ENCODE measurements around the gene OLR1.

Gene OLR1

DNA sequence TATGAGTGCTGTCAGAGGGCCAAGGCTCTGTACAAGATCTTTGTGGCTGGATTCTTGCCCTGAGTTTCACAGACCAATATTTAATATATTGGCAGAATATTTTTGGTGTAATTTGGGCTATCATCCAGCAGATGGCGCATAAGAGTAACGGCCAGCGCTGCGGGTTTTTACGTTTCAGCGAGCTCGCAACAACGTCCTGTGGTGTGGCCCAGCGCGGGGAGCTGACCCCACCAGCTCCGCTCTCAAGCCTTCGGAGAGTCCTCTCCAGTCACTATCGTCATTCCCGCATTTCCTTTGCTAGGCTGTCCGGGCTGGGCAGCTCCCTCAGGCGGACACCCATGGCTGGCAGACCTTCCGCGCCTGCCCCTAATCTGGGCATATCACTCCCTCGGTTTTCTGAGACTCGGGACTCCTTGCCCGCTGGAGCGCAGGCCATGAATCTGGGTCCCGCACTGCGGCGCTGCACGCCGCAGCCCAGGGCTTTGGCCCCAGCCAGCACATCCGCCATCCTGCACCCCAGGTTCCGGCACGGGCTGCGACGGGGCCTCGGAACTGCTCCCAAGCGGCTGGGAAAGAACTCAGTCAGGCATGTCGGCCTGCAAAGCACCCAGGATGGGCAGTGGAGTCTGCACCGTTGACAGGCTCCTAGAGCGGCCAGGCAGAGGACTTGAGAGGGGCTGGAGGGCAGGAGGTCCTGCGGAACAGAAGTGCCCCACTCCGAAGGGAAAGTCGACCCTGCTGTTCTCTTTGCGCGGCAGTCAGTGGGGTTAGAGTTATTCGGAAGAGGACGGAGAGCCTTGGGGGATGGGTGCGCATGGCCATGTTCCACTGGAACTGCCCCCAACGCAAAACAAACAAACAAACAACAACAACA, 18.4 kb downstream of the OLR1 start:
- peak; percentile 18 for DNase-seq (ENCODE audit: low read depth)

DNA sequence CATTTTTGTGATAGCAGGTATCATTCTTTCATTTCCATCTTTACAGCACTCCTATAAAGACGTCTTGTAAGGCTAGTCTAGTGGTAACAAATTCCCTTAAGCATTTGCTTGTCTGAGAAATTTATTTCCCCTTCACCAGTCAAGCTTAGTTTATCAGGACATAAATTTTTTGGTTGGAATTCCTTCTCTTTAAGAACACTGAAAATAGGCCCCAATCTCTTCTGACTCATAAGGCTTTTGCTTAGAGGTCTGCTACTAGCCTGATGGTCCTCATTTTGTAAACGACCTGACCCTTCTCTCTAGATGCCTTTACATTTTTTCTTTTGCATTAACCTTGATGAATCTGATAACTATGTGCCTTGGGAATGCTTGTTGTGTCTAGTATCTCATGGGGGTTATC, 20.3 kb downstream of the OLR1 start:
- DNase-seq (ENCODE audit: low read depth) = no peak

DNA sequence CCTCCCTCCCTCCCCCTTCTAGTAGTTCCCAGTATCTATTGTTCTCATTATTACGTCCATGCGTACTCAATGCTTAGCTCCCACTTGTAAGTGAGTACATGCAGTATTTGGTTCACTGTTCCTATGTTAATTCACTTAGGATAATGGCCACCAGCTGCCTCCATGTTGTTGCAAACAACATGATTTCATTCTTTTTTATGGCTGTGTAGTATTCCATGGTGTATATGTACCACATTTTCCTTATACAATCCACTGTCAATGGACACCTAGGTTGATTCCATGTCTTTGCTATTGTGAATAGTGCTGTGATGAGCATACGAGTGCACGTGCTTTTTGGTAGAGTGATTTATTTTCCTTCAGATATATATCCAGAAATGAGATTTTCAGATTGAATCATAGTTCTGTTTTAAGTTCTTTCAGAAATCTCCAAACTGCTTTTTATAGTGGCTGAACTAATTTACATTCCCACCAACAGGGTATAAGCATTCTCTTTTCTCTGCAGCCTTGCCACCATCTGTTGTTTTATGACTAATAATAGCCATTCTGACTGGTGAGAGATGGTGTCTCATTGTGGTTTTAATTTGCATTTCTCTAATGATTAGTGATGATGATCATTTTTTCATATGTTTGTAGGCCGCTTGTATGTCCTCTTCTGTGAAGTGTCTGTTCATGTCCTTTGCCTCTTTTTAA, 24.1 kb downstream of the OLR1 start:
- DNase-seq (ENCODE audit: low read depth) = no peak

DNA sequence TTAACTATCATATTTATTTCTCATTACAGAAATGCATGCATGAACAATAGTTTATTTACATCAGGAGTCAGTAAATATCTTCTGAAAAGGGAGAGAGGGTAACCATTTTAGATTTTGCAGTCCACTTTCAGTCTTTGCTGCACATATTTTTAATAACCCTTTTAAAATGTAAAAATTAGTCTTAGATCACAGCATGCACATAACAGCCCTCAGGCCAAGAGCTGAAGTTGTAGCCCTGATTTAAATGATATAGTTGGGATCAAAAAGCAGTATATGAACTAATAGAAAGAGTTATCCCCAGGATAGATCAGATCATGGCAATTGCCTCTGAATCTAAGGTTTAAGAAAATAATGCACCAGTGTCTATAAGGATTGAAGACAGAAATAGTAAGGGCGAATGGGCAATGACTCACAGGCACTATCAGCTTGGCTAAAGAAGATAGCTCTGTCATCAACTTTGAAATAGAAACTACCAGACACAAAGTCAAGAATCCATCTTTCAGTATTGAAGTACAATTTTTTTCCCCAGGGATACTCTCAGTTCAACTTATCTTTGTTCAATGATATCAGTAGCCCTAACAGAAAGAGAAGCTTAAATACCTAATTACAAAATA, 28.8 kb downstream of the OLR1 start:
- DNase-seq (ENCODE audit: low read depth) = no peak

DNA sequence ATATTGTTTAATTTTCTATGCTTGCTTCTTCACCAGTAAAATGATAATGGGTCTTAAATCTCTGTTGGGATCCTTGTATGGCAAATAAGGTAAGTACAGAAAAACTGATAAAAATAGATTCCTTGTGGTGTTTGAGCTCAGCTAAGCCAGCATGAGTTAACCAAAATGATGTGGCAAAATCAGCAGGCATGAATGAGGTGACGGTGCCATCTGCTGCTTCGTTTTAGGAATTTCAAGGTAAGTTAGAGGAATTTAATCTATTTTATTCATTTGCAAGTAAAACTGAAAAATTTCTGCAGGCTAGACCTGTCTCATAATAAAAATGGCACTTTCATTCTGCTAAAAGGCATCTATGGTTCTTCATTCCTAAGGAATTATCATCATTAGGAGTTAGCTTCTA, 31.9 kb downstream of the OLR1 start:
- DNase-seq (ENCODE audit: low read depth) = peak; percentile 1

DNA sequence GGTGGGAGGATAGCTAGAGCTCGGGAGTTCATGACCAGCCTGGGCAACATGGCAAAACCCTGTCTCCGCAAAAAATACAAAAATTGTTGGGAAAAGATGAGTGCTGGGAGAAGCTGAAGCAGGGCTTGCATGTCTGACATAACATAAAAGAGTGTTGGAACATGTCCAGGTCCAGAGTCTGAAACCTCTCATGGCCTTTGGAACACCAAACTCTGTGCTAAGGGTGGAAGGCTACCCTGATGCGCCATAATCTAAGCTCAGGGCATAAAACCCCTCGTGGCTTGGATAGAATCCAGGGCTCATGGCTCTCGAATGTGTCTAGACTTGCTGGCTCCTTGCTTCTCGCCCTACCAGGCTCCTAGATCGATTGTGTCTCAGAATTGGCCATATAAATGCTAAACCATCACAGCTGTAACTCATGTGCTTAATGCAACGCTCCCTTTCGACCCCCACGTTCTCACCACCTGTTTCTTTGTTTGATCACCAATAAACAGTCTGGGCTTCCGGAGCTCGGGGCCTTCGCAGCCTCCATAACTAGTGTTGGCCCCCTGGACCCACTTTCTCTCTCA, 35.2 kb downstream of the OLR1 start:
- DNase-seq (ENCODE audit: low read depth) = no peak

DNA sequence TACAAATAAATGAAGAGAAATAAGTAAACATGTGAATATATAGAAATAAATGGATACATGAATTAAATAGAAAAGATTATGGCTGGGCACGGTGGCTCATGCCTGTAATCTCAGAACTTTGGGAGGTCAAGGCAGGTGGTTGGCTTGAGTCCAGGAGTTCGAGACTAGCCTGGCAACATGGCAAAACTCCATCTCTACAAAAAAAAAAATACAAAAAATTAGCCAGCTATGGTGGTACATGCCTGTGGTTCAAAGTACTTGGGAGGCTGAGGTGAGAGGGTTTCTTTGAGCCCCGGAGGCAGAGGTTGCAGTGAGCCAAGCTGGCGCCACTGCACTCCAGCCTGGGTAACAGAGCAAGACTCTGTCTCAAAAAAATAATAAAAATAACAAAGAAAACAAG, 36.8 kb downstream of the OLR1 start:
- DNase-seq (ENCODE audit: low read depth) = no peak

DNA sequence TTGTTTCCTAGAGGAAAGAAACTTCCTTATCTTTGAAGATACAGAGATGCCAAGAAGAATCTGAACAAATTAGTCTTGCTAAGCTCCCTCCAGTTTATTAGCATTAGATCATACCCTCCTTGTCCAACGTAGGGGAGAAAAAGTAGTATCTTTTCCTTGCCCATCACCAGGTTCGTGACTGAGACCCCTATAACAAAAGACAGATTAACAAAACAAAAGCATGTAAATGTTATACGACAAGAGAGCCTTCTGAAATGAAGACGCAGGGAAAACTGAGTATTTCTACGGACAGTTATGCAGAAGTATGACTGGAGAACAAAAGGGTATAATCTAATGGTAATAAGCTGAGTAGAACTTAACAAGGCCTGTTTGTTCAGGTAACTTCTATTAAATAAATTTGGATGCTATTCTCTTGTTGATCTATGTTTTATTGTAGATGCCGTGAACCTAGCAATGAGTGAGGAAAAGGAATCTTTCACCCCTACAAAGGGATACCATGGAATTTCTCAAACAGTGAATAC, 39.0 kb downstream of the OLR1 start:
- DNase-seq (ENCODE audit: low read depth) = no peak

DNA sequence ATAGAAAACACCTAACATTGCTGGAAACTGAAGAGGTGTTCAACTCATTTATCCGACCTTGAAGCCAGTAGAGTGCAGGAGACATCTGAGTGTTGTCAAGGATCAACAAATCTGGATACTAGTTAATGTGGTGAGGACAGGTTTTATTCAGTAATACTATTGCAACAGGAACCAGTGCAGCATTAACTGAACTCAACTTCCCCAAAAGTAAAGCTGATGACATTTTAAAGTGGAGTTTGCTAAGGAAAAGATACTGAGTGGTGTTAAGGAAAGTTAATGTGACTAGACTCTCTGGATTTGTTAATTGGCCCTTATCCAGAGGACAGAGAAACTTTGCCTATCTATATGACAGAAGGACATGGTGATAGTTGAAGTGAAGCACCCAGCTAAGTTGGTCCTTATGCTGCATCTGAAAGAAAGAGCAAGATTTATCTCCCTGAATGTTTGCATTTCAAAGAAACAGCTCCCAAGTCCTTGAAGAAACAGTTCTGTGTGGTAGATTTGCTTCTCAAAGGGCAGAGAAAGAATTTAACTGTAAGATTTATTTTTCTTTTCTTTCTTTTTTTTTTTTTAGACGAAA, 40.7 kb downstream of the OLR1 start:
- DNase-seq (ENCODE audit: low read depth) = no peak

DNA sequence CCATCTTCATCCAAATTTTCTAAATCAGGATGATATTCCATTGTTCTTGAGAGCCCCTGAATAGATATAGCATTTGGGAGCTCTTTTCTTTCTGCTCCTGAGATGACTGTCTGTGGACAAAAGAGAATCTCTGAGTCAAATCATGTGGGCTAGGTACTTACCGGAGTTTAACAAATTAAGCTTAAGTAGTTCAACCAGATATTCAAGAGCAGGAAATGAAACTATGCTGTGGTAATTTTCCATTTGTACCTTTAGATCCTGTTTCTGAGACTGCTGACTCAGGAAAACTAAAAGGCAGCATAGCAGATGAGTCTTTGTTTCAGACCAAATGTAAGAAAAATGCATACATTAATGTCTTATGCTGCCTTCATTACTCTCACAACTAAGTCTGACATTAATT, 41.9 kb downstream of the OLR1 start, which contains the start of gene CLEC7A:
Gene CLEC7A (minus strand): TSS at position 158 of the 400 bp plus-strand sequence. CDS start 117 bp downstream, at position 41.
- no peak for DNase-seq (ENCODE audit: low read depth)

DNA sequence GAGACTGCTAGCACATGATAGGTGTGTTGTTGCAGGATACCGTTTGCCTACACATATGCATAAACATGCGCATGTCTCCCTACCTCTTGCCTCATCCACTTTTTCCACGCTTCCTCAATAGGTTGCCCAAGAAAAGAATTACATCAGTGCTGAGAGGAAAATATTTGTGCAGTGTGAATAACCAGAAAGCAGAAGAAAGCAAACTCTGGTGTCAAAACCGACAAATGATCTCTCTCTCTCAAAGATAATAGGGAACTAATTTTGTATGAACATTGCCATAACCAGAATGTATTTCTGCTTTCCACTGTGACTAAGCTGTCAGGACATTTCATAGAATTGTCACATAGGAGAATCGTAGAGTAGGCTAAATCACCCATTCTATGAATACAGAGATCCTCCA, 43.2 kb downstream of the OLR1 start:
- no peak for DNase-seq (ENCODE audit: low read depth)

DNA sequence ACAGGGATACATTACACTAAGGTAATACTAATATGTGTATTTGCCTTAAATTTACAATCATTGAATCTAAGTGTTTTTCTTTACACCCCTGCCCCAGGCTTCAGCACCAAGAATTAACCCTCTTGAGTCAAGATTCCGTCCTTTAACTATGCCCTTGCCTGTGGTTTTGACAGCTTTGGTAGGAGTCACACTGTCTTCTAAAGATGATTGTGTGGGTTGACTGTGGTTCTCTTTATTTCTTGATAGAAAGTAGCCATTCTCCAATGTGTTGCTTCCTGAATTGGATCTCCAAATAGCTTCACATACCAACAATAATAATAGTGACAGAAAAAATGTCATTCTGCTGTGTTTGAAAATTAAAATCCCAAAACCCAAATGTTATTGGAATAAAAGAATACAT, 45.5 kb downstream of the OLR1 start:
- DNase-seq (ENCODE audit: low read depth) = no peak

DNA sequence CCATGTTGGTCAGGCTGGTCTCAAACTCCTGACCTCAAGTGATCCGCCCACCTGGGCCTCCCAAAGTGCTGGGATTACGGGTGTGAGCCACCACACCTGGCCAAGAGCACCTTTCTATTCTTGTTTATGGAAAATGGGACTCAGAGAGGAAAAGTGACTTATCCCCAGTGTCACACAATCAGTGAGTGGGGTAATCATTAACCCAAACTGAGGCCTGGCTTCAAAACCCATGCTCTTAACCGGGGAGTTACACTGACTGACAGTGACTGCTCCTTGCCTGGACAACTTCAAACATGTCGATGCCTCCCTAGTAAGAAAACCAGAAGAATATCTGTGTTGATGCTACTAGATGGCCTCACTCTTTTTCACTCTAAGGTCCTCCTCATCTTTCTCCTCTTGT, 49.2 kb downstream of the OLR1 start:
- DNase-seq (ENCODE audit: low read depth) = no peak

DNA sequence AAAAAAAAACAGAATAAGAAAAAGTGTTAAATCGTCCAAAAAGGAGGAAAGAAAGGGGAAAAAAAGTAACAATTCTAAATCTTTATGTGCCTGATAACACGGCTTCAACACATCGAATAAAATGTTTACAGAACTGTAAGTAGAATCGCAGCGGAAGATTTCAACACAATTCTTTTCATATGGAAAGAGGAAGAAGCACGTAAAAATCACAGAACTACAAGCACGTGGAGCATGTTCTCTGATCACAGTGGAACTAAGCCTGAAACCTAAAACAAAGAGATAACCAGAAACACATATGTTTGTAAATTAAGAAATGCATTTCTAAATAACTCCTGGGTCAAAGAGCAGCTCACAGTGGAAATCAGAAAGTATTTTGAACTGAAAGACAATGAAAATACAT, 50.7 kb downstream of the OLR1 start:
- no peak for DNase-seq (ENCODE audit: low read depth)

DNA sequence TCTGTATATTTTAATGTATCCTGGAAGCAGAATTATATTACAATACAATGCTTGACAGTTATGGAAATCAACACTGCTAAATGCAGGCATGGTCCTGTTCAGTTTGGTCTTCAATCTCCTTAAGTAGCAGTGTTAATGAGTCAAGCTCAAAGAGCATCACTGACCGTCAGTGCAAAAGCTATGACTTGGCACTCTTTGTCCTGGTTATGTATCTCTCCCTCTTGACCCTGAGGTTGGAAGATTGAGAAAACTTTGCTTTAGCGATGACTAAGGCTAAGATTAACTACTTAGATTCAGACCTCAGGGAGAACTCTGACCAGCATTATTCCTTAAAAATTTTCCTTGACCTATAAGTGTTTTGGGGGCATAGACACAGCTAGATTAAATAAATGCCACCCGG, 52.9 kb downstream of the OLR1 start:
- no peak for DNase-seq (ENCODE audit: low read depth)

DNA sequence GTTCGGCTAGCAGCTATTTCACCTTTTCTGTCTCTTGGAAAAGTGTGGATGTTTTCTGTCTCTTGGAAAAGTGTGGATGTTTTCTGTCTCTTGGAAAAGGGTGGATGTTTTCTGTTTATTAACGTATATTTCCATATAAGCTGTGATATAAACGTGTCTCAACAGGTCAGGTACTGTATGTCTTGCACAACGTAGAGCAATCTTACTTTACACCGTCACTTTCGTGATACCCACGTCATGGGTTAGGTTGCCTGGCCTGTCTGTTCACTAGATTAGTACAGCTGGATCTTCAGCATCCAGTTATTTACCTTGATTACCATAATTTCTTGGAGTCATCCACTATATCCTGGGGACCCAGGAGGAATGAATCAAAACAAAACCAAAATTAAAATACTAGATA, 56.0 kb downstream of the OLR1 start:
- DNase-seq (ENCODE audit: low read depth) = no peak

DNA sequence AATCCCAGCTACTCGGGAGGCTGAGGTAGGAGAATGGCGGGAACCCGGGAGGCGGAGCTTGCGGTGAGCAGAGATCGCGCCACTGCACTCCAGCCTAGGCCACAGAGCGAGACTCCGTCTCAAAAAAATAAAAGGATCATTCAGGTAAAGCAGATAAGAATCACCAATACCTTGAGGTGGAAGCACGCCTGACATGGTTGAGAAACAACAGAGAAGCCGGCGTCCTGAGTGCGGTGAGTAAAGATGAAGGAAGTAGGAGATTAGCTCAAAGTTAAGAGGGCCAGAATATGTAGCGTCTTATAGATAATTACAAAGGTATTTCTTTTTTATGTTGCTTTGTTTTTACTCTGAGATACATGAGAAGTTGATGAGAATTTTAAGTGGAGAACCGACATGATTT, 56.6 kb downstream of the OLR1 start:
- DNase-seq (ENCODE audit: low read depth) = no peak

DNA sequence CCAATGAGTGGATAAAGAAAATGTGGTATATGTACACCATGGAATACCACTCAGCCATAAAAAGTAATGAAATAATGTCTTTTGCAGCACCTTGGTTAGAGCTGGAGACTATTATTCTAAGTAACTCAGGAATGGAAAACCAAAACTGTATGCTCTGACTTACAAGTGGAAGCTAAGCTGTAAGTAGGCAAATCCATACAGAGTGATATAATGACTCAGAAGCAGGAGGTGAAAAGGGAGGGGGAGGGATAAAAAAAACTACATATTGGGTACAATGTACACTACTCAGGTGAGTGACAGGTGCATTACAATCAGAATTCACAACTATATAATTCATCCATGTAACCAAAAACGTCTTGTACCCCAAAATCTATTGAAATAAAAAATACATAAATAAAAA, 58.0 kb downstream of the OLR1 start:
- DNase-seq (ENCODE audit: low read depth) = no peak

DNA sequence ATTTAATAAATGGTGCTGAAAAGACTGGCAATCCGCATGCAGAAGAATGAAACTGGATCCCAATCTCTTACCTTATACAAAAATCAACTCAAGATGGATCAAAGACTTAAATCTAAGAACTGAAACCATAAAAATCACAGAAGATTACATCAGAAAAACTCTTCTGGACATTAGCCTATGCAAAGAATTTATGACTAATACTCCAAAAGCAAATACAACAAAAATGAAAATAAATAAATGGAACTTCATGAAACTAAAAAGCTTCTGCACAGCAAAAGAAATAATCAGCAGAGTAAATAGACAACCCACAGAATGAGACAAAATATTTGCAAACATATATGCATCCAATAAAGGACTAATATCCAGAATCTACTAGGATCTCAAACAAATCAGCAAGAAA, 58.9 kb downstream of the OLR1 start:
- no peak for DNase-seq (ENCODE audit: low read depth)

DNA sequence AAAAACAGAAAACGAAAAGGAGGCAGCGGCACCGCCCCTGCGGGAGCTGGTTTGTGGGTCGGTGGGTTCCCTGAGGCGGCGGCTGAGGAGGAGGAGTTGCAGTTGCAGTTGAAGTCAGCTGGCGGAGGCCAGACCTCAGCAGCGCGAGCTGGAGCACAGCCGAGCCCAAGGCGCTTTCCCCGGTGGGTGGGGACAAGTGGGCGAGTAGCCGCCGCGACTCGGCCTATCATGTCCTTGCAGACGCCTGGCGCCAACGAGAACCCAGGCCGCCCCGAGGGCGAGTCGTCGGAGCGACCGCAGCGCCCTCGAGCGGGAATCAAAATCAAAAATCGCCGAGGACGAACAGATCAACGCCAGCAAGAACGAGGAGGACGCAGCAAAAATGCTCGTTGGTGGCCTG, 60.5 kb downstream of the OLR1 start:
- DNase-seq (ENCODE audit: low read depth) = no peak

DNA sequence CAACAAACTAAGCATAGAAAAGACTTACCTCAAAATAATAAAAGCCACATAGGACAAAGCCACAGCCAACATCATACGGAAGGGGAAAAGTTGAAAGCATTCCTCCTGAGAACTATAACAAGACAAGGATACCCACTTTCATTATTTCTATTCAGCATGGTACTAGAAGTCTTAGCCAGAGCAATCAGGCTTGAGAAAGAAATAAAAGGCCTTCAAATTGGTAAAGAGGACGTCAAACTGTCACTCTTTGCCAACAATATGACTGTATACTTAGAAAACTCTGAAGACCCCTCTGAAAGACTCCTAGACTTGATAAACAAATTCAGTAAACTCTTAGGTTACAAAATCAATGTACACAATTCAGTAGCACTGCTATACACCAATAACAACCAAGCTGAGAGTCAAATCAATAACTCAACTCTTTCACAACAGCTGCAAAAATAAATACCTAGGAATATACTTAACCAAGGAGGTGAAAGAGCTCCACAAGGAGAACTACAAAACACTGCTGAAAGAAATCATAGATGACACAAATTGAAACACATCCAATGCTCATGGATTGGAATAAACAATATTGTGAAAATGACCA, 61.6 kb downstream of the OLR1 start:
- no peak for DNase-seq (ENCODE audit: low read depth)

Data from activated T-helper 1 cell treated with Interleukin-2 at 50 U/mL for 16 hours (primary cell).